Choroid plexus epithelial cell (primary cell): ENCODE data around the gene ARHGAP8.

Experiments used
- DNase-seq: peaks from one replicate; pipeline ENCODE4 v3.0.0-alpha.2; 2010; ENCODE audit warnings: low read depth
- H3K4me3 ChIP-seq: 2 replicates; pipeline ENCODE4 v1.5.1; 2011; ENCODE audit warnings: low read depth, mild to moderate bottlenecking, control low read depth, low read length, moderate library complexity
- TF ChIP-seq, protein P1 (sequence below): conservative IDR thresholded peaks from 2 replicates; pipeline ENCODE4 v1.5.1; 2011; ENCODE audit warnings: low read depth, mild to moderate bottlenecking, control low read depth, inconsistent platforms, low read length, moderate library complexity

Gene ARHGAP8

DNA sequence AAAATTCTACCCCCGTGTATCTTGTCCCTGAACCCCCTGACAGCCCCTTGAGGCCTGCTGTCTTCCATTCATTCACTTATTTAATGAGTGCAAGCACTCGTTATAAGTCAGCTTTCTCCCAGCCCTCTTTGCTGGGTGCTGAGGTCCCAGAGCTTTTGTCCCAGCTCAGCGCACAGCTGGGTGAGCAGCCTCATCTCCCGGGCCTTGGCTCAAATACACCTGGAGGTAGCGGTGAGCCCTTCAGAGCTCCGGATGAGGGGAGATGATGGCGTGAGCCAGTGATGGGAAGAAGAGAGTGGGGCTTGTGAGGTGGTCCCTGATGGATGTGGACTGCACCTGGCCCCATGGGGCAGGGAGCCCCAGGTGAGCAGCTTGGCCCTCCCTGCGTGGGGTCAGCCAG is 18.1 kb upstream of the ARHGAP8 start:
- no peak for DNase-seq
- no peak overlapping the region for H3K4me3 ChIP-seq
- TF ChIP-seq, protein P1, sequence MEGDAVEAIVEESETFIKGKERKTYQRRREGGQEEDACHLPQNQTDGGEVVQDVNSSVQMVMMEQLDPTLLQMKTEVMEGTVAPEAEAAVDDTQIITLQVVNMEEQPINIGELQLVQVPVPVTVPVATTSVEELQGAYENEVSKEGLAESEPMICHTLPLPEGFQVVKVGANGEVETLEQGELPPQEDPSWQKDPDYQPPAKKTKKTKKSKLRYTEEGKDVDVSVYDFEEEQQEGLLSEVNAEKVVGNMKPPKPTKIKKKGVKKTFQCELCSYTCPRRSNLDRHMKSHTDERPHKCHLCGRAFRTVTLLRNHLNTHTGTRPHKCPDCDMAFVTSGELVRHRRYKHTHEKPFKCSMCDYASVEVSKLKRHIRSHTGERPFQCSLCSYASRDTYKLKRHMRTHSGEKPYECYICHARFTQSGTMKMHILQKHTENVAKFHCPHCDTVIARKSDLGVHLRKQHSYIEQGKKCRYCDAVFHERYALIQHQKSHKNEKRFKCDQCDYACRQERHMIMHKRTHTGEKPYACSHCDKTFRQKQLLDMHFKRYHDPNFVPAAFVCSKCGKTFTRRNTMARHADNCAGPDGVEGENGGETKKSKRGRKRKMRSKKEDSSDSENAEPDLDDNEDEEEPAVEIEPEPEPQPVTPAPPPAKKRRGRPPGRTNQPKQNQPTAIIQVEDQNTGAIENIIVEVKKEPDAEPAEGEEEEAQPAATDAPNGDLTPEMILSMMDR: no peak

DNA sequence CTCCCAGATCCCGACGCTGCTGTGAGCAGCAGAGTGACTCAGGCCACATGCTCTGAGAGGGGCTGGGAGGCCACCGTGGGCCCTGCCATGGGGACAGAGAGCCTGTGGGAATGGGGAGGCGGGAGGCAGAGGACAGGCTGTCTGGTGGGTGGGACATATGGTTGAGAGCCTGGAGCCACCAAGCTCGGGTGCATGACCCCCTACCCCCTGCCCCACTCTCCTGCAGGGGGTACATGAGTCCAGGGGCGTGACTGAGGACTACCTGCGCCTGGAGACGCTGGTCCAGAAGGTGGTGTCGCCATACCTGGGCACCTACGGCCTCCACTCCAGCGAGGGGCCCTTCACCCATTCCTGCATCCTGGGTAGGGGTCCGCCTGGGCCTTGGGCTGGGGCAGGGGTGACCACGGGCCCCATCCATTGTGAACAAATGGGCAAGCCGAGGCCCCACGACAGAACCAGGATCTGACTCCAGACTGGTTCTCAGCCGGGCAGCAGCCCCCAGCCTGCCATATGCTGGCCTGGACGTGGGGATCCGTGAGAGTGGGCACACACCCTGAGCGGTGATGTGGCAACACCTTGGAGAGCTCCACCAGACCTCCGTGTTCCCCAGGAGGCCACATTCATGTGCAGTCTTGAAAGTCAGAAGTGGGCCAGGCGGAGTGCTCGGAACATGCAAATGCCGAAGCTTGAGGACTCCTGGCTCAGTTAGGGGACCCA is 17.4 kb upstream of the ARHGAP8 start:
- TF ChIP-seq, protein P1: no peak
- H3K4me3 ChIP-seq: no peak overlapping the region

DNA sequence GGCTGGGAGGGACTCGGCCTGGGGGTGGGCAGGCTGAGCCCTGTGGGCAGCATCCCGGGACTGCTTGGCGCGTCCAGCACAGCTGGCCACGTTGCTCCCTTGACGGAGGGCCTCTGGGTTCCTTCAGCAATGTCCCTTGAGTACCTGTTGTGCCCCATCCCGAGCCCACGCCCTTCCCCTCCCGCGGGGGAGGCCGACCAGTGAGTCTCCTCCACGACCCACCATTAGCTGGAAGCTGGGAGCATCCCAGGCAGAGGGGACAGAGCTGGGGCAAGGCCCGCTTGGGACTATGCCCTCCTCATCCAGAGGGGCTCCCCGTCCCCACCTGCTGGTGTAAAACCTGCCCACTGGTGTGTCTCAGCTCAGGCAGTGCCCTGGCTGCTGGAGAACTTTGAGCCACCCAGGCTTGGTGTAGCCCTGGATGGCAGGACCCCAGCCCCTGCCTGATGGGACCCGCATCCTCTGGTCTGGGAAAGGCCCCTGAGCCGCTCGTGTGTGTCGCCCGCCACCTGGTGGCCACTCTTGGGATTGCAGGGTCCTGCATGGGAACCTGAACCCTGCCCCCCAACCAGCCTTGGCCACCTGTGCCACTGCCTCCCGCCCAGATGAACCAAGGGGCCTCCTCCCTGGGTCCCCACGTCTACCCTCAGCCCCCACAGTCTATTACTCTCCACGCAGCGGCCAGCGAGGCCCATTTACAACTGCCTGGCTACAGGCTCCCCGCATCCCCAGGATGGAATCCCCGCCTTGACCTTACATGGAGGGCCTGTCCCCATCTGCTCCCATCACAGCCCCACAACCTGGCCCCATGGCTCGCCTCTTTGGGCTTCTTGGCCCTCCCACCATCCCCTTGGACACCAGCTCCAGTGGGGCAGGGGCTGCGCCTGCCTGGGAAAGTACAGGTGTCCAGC is 16.6 kb upstream of the ARHGAP8 start:
- peak; percentile 55 for DNase-seq

More for the DNA sequence above, 17.4 kb upstream of the ARHGAP8 start:
- no peak for DNase-seq

DNA sequence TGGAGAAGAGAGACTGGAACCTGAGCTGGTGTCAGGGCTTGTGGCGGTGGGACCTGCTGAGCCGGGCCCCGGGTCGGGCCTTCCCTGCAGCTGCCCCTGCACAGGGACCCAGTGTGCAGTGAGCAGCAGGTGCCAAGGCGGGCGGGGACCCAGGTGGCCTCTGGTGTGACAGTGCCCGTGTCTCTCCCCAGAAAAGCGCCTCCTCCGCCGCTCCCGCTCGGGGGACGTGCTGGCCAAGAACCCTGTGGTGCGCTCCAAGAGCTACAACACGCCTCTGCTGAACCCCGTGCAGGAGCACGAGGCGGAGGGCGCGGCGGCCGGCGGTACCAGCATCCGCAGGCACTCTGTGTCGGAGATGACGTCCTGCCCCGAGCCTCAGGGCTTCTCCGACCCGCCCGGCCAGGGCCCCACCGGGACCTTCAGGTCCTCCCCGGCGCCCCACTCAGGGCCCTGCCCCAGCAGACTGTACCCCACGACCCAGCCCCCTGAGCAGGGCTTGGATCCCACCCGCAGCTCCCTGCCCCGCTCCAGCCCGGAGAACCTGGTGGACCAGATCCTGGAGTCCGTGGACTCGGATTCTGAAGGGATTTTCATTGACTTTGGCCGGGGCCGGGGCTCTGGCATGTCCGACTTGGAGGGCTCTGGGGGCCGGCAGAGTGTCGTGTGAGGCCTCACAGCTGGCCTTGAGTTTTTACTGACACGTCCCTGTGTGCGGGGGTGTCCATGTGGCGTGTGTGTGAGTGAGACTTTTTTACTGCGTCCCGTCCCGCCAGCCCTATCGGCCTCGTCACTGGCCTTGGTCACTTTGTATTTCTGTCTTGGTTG is 15.6 kb upstream of the ARHGAP8 start:
- no peak overlapping the region for H3K4me3 ChIP-seq
- TF ChIP-seq, protein P1: no peak
- no peak for DNase-seq

More for the DNA sequence above, 16.6 kb upstream of the ARHGAP8 start:
- TF ChIP-seq, protein P1: peak; percentile 93
- no peak overlapping the region for H3K4me3 ChIP-seq

DNA sequence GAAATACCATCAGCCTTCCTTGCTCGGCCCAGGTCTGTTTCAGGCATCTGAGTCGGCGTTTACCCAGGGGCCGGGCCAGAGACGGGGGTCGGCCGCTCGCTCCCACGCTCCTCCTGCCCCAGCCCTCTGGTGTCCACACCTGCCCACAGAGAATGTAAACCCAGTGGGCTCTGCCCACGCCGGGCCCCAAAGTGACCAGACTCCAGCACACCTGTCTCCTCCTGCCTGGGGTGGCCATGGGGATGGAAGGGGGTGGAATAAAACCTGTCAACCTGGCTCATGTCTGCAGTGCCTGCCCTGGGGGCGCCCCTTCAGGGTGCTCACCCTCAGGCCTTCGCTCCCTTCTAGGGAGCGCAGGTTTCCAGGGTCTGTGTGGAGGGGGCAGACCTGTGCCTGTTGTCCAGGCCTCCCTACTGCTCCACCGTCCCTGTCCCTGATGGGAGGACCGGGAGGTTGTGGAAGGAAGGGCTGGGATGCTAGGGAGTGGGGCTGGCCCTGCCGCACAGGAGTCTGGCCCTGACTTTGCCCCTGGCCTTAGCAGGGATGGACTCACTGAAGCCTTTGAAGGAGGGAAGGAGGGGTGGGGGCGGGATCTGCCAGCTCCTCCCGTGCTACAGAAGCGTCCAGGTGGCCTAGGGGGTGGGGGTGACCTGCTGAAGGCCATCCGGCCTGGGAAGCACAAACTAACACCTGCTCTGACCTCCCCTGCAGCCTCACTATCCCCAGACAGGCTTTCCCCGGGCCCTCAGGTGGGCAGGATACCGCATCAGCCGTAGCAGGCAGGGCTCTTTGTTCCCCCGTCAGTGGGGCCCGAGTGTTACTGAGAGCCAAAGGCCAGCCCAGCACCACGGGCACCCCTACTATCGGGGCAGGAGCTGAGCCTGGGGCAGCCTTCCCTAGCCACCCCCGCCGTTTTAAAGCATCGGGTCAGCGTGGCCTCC is 14.7 kb upstream of the ARHGAP8 start:
- TF ChIP-seq, protein P1: no peak
- no peak overlapping the region for H3K4me3 ChIP-seq

DNA sequence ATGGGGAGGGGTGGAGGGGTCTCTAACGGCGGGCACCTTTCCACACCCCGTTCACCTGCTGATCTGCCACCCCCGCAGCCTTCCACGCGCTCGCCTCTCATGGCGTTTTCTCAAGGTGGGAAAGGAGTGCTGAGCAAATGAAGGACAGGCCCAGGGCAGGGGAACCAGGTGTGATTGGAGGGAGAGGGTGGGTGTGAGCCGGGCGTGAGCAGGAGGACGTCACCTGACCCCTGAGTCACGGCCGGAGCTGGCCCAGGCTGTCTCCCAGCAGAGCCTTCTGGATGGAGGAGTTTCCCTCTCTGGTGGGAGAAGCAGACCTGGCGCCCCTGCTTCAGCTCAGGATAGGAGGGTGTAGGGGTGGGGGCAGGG is 14.0 kb upstream of the ARHGAP8 start:
- no peak overlapping the region for H3K4me3 ChIP-seq
- DNase-seq: peak; percentile 27
- TF ChIP-seq, protein P1: no peak

More for the DNA sequence above, 14.7 kb upstream of the ARHGAP8 start:
- DNase-seq: no peak
